Stomach smooth muscle (tissue), 2 donors: Measurements from ENCODE around the gene C9orf153.
"Not testable (repeated sequence)": the region's sequence is repeated elsewhere in the genome, so short reads cannot be mapped to it uniquely, and the experiment has no call there.

Experiments
- H3K27ac ChIP-seq: one replicate; pipeline ENCODE4 v1.7.0; 2013; ENCODE audit warnings: mild to moderate bottlenecking, low read length, inconsistent platforms
- H3K27me3 ChIP-seq, 2 donors: one replicate each; pipeline ENCODE4 v1.7.0; 2013; ENCODE audit warnings: low read length in 2 of 2; ENCODE audit not compliant: insufficient read depth in 2 of 2, control insufficient read depth in 1 of 2
- H3K36me3 ChIP-seq, 2 donors: one replicate each; pipeline ENCODE4 v1.7.0; 2013; ENCODE audit warnings: low read length in 2 of 2; ENCODE audit not compliant: control insufficient read depth in 2 of 2, insufficient read depth in 2 of 2
- H3K4me1 ChIP-seq: one replicate; pipeline ENCODE4 v1.7.0; 2013; ENCODE audit warnings: low read length; ENCODE audit not compliant: control insufficient read depth, insufficient read depth
- H3K4me3 ChIP-seq, 2 donors: one replicate each; pipeline ENCODE4 v1.7.0; 2013; ENCODE audit warnings: low read length in 2 of 2
- H3K9ac ChIP-seq, 2 donors: one replicate each; pipeline ENCODE4 v1.7.0; 2013; ENCODE audit warnings: low read length in 2 of 2, mild to moderate bottlenecking in 1 of 2
- H3K9me3 ChIP-seq, 2 donors: one replicate each; pipeline ENCODE4 v1.7.0; 2013; ENCODE audit warnings: low read length in 2 of 2; ENCODE audit not compliant: control insufficient read depth in 2 of 2
- donor health status: healthy.
- donor health status: Pancreatic carcinoma.

C9orf153 gene

DNA sequence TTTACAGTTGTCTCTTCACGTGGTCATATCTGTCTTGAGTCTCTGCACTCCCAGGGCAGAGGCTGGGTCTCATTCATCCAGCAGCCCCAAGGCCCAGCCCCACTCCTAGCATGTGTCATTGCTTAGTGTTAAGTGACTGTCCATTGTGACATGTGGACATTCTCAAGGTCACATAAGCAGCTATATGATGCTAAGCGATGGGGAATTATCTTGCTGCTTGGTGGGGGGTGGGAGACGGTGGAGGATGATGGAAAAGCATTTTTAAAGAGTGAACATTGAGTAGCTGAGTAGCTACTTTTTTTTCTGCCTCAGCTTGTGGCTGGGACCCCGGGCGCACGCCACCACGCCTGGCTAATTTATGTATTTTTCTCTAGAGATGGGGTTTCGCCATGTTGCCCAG lies at the start of gene C9orf153:
TSS of gene C9orf153 (minus strand) at position 101 of the 400 bp plus-strand sequence. CDS start 30,054 bp downstream, outside the sequence.
- Histone ChIP-seq H3K36me3 (peaks cover 10 to 28% of the 10 kb centered on the region in 2 donors), H3K9me3 (no peaks in the 10 kb centered on the region), H3K27ac (no peak within 1 kb of the TSS), H3K4me1 (no peaks in the 10 kb centered on the region), H3K27me3 (no peaks in the 10 kb centered on the region), H3K9ac (no peak within 1 kb of the TSS), H3K4me3 (no peak within 1 kb of the TSS)

DNA sequence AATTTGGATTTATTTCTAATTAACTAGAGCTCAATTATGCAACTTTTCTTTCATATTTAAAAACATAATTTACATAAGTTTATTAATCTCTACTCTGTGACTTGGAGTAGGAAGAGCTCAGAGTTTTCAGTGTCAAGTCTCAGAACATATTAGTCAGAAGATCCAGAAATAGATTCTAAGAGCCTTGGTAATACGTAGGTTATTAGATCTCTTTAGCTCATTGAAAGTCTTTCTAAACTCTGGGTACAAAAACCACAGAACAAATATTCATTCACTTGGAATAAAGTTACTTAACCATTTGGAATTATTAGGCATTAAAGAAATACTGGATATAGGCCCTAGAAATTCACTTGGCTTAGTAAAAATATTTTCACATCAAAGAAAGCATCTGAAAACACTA lies 49.2 kb upstream of the C9orf153 start:
- peaks cover 22 to 40% of the 10 kb centered on the region in 2 donors for H3K36me3 ChIP-seq

DNA sequence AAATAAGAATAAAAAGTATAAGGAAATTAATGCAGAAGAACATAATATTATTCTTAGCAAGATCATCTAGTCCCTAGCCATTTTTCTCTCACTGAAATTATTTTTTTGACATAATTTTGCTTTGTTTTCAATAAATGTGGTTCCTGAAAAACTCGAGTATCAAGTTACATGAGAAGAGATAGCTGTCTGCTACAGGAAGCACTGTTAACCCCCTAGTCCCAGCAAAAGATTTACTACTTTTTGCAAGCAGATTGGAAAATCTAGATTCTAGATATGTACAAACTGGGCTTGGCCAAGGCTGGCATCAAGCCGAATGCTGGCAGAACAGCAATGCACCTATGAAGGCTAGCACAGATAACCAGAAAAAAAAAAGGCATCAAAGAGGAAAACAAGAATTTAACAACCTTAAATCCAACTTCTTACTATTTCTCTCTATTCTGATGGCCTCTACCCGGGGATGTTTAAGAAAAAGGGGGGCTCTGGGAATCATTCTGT lies 44.8 kb upstream of the C9orf153 start:
- Histone ChIP-seq H3K9me3 (no peaks in the 10 kb centered on the region), H3K27me3 (no peaks in the 10 kb centered on the region), H3K27ac (no peak overlapping the region), H3K9ac (no peak overlapping the region), H3K4me1 (no peaks in the 10 kb centered on the region), H3K4me3 (no peak overlapping the region), H3K36me3 (peaks cover 33 to 43% of the 10 kb centered on the region in 2 donors)

More for the DNA sequence above, 49.2 kb upstream of the C9orf153 start:
- no peak overlapping the region for H3K27ac ChIP-seq
- H3K9me3 ChIP-seq = no peaks in the 10 kb centered on the region
- H3K27me3 ChIP-seq = no peaks in the 10 kb centered on the region
- no peaks in the 10 kb centered on the region for H3K4me1 ChIP-seq
- no peak overlapping the region for H3K9ac ChIP-seq
- no peak overlapping the region for H3K4me3 ChIP-seq

- Histone ChIP-seq H3K27me3 (no peaks in the 10 kb centered on the region), H3K27ac (no peak overlapping the region), H3K9me3 (no peaks in the 10 kb centered on the region), H3K4me1 (no peaks in the 10 kb centered on the region), H3K36me3 (peaks cover 41 to 49% of the 10 kb centered on the region in 2 donors), H3K4me3 (no peak overlapping the region), H3K9ac (no peak overlapping the region)
Observed at GRCh38 chr9:86303316-86303975, 44.0 kb upstream of the C9orf153 start.

DNA sequence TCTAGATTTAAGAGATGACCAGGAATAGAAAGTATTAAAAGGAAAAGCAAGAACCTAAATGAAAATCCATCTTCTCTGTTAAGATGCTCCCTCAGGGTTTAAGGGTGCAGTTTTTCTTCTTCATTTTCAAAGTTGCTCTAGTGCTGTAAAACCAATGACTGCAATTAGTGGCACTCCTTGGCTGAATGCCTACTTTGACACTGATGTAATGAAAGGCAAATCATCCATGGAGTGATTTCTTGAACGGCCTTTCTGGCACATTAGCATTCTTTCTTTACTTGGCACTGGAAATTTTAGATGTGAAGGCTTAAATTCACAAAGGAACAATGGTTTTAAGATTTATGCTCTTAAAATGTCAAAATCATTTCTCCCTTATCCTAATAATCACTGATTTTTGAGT lies 42.2 kb upstream of the C9orf153 start:
- H3K36me3 ChIP-seq = peaks cover 43 to 49% of the 10 kb centered on the region in 2 donors
- H3K27ac ChIP-seq = no peak overlapping the region
- no peaks in the 10 kb centered on the region for H3K4me1 ChIP-seq
- H3K4me3 ChIP-seq = no peak overlapping the region
- no peaks in the 10 kb centered on the region for H3K9me3 ChIP-seq
- H3K27me3 ChIP-seq = no peaks in the 10 kb centered on the region
- H3K9ac ChIP-seq = no peak overlapping the region

DNA sequence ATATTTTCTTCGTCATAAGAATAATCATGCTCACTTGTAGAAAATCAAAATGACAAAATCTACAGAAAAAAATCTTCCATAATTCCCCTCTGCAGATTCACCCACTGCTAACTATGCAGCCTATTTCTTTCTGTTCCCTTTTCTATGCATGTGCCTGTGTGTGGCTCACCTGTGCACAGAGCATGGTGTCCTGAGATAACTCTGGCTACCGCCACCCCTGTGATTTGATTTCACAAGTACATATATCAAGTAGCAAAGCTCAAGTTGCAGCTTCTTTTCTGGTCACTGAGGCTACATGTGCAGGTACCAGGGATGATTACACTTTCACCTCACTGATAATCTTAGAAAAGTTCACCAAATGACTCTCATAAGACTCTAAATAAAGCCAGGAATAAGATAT lies 41.2 kb upstream of the C9orf153 start:
- H3K27me3 ChIP-seq = no peaks in the 10 kb centered on the region
- no peaks in the 10 kb centered on the region for H3K9me3 ChIP-seq
- H3K4me1 ChIP-seq = no peaks in the 10 kb centered on the region
- H3K4me3 ChIP-seq = no peak overlapping the region
- no peak overlapping the region for H3K9ac ChIP-seq
- peaks cover 44 to 46% of the 10 kb centered on the region in 2 donors for H3K36me3 ChIP-seq
- H3K27ac ChIP-seq = no peak overlapping the region

DNA sequence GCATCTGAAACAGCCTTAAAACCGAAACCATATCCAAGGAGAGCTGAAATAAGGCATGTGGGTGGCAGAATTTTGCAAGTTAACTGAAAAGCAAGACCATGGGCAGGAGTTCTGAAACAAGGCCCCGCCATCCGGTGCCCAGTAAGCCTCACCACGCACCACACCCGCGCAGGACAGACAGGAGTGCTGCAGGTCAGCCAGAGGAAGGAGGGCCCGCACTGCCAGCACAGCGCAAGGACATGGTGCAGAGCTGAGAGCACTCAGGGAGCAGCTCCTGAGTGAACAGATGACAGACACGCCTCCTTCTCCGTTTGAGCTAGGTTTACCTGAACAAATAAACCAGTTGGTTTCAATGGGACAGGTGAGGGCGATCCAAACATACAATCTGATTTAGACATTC lies 39.4 kb upstream of the C9orf153 start:
- Histone ChIP-seq H3K9ac (no peak overlapping the region), H3K27ac (no peak overlapping the region)

GRCh38 chr9:86290341-86290740 lies 30.9 kb upstream of the C9orf153 start:
- not testable (repeated sequence) for H3K9ac ChIP-seq, H3K36me3 ChIP-seq, H3K4me3 ChIP-seq, H3K4me1 ChIP-seq, H3K9me3 ChIP-seq, H3K27ac ChIP-seq, H3K27me3 ChIP-seq

More for the DNA sequence above, 39.4 kb upstream of the C9orf153 start:
- H3K9me3 ChIP-seq = no peaks in the 10 kb centered on the region
- H3K36me3 ChIP-seq = peaks cover 41 to 42% of the 10 kb centered on the region in 2 donors
- H3K27me3 ChIP-seq = no peaks in the 10 kb centered on the region
- no peaks in the 10 kb centered on the region for H3K4me1 ChIP-seq
- no peak overlapping the region for H3K4me3 ChIP-seq

DNA sequence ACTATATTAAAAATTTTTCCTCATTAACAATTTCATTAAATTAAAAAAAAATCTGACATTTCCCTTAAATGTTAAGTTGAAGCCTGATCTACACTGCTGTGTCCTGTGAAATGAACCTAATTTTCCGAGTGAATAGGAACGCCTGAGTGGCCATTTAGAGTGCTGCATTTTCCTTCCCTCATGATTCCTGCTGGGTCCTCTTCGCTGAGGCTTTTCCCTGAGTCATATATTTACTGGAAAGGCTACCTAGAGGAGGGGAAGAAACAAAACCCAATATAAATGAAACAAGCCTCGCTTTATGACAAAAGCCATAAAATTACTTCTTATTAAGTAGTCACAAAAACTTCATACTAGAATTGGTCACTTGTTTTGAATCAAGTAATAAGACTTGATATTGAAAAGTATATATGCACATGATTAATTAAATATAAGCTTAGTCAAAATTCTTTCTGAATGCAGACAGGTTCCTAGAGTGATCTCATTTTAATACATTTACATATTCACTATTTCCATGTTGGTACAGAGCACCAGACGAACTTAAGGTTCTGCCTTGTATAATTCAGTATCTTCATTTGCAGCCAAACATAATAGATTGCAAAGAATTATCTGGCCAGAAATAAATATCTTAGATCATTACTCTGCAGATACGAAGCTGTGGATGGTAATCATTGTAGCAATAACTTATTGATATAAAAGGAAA lies 29.2 kb upstream of the C9orf153 start:
- Histone ChIP-seq H3K9me3 (no peaks in the 10 kb centered on the region), H3K9ac (no peak overlapping the region), H3K27me3 (no peaks in the 10 kb centered on the region), H3K4me3 (no peak overlapping the region), H3K4me1 (no peaks in the 10 kb centered on the region), H3K36me3 (peaks cover 0 to 4% of the 10 kb centered on the region in 2 donors), H3K27ac (no peak overlapping the region)

DNA sequence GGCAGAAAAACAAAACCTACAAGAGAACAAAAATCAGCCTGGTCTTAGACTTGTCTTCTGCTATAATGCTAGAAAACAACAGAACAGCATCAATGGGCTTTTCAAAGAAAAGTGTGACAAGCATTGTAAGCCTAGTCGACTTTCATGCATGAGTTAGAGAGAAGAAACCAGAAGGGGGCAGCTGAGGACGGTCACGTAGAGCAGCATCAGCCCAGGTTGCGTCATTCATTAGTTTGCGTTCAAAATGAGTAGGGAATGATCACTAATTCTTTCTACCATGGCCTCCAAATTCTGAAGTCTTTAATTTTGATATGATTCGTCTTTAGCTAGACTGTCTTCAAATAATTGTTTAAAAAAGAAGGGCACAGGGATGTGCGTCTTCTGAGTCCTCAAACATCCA lies 27.6 kb upstream of the C9orf153 start:
- H3K9ac ChIP-seq = no peak overlapping the region
- no peaks in the 10 kb centered on the region for H3K9me3 ChIP-seq
- peaks cover 5% of the 10 kb centered on the region for H3K4me1 ChIP-seq
- no peaks in the 10 kb centered on the region for H3K27me3 ChIP-seq
- H3K27ac ChIP-seq = no peak overlapping the region
- H3K36me3 ChIP-seq = peaks cover 0 to 4% of the 10 kb centered on the region in 2 donors
- no peak overlapping the region for H3K4me3 ChIP-seq

GRCh38 chr9:86286278-86286677 lies 26.8 kb upstream of the C9orf153 start:
- Histone ChIP-seq H3K9ac (no peak overlapping the region), H3K4me3 (no peak overlapping the region), H3K27ac (no peak overlapping the region), H3K9me3 (no peaks in the 10 kb centered on the region), H3K36me3 (peaks cover 0 to 4% of the 10 kb centered on the region in 2 donors), H3K27me3 (no peaks in the 10 kb centered on the region), H3K4me1 (peaks cover 5% of the 10 kb centered on the region)
